HG02870 (cell line): ENCODE results near the gene WFIKKN2.
"Not testable (repeated sequence)": the region's sequence is repeated elsewhere in the genome, so short reads cannot be mapped to it uniquely, and the experiment has no call there.

Source experiments
- ATAC-seq: cut with Tn5 transposase; IDR thresholded peaks from one replicate; pipeline ENCODE4 v1.9.1; 2021; ENCODE audit warnings: mild to moderate bottlenecking, moderate library complexity; ENCODE audit not compliant: unreplicated experiment

The WFIKKN2 gene

DNA sequence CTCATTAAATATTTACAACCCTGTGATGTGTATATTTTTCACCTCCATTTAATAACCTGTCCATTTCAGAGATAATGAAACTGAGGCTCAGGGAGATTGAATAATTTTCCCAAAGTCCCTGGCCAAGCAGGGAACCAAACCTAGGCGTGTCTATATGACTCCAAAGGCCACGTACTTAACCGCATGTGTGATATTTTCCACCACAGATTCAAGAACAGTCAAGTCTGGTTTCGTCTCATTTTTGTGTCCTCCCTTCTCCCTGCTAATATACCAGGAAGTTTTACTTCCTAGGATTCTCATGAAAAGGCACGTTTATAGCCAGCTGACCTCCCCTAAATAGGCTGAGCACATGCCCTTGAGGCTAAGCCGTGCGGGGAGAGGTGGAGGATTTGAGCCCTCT lies 15.3 kb downstream of the WFIKKN2 start:
- no peak for ATAC-seq

DNA sequence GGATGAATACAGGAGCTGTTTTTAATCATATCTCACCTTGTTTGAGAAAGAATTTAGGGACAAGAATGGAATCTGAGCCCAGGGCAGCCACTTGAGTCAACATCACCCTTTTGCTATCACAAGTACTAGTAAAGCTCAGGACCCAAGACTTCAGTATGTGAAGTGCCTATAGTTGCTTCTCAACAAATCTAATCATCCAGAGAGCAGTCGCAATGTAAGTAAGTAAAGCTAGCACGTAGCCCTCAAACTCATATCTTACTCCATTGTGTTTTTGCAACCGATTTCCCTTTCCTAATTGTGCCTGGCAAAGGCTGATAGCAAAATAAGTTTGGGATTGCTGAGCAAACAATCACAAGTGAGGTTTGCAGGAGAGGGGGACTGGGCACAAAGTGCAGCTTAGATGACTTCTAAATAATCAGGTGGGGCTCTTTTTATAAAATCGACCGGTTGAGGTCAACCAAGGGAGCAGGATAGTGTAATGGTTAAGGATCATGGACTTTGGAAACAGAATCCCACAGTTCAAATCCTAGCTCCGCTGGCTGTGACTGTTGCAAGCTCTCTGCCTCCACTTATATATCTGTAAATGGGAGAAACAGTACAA lies 17.7 kb downstream of the WFIKKN2 start:
- ATAC-seq: no peak

DNA sequence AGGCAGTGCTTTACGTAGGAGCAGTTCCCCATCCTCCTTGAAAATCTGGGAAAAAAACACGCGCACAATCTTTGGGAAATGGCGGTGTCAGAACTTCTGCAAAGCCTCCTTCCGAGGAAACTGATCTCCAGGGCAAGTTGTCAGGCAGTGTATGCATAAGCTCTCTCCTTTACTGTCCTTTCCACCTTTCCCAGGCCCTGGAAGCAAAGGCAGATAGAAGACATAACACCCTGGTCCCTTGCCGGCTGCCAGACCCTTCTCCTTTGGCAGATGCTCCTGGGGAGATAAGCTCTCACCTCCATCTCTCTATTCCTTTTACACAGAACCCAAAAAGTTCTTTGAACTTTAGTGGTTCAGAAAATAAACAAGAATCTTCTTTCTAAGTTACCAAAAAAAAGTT lies 18.4 kb downstream of the WFIKKN2 start:
- ATAC-seq: no peak

DNA sequence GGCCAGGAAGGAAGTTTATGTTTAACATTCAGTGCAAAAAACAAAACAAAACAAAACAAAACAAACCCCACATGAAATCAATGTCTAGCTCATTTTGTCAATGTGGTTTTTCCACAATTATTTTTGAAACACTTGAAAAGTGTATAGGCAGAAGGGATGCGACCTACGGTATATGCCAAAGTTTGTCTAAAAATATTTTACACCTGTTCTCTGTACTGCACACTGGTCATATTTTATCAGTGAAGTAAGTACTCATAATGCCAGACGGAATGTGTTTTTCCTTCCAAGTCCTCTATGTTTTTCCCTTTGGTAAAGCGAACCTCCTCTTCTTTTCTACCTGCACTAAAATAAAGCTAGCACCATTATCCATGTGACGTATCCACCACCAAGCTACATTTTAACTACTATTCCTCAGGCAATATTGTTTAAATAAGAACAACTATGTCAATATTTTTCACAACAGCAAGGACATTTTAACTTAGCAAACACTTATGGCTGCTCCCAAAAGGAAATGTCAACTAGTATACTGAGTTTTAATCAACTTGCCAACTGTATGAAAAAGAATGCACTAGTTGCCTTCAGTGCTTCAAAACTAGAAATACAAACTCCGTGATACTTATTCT lies 20.4 kb downstream of the WFIKKN2 start:
- no peak for ATAC-seq

DNA sequence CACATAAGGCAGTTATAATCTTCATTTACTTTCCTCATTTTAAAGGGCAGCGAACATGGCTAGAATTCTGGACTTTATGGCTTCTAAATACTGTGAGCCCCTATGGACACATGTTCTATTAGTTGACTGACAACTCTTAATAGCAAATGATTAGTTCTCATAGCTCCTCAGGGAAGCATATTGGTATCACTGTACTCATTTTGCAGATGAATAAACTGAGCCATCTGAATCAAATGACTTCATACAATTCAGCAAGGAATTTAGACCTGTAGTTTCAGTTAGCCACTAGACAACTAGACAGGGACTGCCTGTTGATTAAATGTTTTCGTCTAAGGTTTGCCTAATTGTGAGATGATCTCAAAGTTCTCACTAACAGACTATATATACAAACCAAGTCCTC lies 21.0 kb downstream of the WFIKKN2 start:
- ATAC-seq: no peak

DNA sequence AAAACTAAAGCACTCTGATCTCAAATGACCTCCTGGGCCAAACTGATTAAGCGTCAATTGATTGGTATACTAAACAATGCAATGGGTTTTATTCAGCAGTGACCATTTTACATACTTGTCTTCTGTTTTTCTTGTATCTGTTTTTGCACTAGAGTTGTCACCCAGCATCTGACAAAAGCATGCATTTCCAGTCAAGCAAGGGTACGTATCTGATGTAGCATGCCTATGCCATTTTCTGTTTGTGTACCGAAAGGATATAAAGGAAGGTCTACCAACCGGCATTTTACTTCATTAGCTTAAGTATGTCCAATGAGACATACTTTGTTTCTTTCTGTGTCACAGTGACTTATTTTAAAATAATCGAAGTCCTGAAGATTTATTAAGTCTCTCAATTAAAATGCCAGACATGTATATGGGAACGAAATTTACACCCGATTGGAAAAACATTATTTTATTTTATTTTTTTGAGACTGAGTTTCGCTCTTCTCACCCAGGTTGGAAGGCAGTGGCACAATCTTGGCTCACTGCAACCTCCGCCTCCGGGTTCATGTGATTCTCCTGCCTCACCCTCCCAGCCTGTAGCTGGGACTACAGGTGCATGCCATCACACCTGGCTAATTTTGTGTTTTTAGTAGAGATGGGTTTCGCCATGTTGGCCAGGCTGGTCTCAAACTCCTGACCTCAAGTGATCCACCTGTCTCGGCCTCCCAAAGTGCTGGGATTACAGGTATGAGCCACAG lies 23.3 kb downstream of the WFIKKN2 start:
- no peak for ATAC-seq

DNA sequence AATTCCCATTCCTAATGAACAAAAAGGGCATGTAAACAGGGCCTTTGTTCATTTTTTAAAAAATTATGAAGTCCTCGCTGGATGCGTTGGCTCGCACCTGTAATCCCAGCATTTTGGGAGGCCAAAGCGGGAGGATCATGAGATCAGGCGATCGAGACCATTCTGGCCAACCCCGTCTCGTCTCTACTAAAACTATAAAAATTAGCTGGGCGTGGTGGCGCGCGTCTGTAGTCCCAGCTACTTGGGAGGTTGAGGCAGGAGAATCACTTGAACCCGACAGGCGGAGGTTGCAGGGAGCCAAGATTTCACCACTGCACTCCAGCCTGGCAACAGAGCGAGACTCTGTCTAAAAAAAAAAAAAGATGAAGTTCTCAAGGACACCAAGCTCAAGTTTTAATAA lies 24.3 kb downstream of the WFIKKN2 start:
- not testable (repeated sequence) for ATAC-seq

DNA sequence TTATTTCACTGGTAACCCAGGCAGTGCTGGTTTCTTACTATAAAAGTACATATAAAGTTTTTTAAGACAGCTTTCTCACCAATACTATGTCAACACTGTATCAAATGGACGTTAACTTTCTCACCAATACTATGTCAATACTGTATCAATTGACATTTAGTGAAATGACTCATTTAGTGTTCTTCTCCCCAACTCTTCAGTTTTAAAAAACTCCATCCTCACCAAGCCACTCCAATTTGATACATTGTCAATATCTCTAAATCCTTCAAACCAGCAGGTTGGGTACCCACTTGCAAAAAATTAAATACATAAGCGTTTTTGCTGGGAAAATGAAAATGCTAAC lies 25.9 kb downstream of the WFIKKN2 start:
- no peak for ATAC-seq

DNA sequence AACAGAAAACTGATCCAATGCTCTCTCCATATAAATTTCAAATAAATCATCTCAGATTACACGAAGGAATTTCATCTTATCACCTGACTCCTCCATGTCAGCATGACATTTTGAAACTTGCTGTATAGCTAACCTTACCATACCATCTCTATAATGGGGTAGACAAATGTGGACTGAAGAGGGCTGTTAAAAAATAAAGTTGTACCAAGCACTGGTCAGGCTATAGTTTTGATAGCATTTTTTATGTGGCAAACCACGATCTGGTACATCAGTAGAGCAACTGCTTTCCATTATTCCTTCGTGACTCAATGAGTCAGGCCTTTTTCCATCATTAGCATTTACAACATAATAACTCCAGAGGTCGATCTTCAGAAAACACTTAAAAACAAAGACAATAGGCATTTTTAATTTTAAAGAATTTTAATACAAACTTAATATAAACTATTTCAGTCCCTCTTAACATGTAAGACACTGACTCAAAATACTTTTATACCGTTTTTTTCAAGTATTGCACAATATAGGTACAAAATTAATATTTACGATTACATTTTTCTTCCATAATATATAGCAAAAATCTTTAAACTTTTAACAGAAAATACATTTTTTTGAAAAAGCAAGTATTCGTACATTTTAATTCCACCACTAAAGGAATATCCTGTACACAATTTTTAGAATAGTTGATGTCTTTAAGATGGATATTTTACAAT lies 26.6 kb downstream of the WFIKKN2 start:
- no peak for ATAC-seq

DNA sequence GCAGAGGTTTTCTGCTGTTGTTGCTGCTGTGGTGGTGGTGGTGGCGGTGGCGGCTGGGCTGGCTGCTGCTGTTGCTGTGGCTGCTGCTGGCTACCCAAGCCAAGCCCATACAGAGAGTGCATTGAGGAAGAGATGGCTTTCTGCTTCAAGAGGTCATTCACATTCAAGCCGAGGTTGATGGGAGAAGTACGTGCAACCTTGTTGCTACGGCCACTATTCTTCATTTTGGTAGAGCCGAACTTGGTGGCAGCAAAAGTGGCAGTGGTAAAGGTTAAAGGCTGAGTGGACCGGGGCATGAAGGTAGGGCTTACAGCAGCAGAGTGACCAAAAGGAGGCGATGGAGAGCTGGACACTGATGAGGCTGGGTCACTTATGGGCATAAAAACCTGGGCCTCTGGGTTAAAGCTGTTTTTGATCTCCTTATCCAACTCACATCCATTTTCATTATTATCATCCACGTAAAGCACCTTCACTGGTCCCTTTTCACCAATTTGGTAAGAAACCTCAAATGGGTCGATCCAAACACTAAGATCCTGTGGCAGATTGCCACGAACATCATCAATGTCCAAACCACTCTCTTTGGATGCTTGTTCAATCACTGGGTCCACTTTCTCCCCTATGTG lies 27.9 kb downstream of the WFIKKN2 start:
- ATAC-seq: no peak

DNA sequence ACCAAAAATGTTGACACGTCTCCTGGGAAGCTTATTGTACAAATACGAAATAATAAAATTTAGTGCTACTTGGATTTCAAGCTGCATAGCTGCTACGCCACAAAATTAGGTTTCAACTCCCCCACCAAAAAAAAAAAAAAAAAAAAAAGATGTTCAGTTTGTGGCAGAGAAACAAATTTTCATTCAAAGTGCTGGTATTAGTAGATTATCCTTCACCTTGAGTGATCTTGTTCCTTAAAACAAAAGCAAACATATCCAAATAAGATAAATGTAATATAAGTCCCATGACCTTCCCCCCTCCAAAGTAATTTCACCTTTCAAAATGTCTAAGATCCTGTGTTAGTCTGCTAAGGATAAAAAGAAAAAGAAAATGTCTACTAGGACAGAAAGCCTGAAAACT lies 28.5 kb downstream of the WFIKKN2 start:
- no peak for ATAC-seq

DNA sequence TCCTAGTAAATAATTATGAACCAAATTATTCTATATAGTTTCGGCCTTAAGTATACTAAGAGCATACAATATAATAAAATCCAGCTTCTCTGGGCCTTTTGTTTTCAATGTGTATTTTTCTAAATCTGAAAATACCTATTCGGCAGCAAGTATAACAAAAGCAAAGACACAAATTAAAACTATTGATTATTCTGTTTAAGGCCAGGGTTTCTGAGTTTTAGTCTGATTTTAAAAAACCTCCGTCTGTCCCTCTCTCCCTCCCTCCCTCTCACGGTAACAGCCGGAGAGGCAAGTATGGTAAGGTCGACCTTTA lies 29.3 kb downstream of the WFIKKN2 start:
- ATAC-seq: no peak

DNA sequence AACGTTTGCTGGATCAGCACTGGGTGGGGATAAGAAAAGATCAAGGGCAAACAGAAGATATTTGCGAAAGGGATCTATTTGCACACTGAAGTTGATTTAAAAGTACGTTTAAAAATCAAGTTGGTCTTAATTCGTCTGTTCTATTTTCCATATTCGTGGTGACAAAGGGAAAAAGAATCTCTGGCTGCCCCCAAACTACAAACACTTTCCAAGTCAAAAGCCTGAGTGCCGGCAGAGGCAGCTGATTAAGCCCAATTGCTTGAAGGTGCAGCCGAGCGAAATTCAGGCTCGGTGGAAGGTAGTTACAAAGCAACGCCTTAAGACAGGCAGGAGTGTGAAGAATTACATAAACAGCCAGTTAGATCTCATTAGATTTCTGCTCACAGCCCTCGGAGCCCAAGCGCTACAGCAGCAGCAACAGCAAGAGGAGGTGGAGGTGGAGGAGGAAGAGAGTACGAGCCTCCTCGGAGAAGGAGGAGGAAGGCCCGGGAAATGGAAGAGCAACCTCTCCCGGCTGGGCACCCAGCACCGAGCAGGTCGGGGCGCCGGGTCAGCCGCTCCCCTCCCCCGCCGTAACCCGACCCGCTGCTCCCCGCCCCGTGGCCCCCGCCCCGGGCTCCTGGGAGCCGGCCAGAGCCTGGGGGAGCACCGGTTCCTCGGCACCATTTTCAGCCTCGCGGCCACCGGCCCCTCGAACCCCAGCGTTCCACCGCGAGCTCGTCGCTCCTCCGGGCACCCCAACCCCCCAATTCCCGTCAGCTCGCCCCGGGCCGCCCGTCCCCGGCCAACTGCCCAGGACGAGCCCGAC lies 29.9 kb downstream of the WFIKKN2 start:
- peak; percentile 5 for ATAC-seq

DNA sequence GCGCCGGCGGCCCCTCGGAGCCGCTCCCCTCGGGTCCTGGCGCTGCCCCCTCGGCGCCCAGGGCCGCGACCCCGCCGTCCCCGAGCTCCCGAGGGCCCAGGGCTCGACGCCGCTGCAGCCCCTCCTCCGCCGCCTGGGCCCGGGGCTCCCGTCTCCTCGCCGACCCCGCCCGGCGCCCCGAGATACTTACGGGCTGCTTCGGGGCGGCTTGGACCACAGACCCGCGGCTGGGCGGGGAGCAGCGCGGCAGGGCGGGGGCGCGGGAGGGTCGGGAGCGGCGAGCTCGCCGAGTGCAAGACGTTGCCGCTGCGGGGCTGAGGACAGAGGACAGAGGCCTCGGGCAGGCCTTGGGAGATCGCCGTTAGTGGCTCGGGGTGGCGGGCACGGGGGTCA lies 30.5 kb downstream of the WFIKKN2 start:
- ATAC-seq: peak; percentile 9

DNA sequence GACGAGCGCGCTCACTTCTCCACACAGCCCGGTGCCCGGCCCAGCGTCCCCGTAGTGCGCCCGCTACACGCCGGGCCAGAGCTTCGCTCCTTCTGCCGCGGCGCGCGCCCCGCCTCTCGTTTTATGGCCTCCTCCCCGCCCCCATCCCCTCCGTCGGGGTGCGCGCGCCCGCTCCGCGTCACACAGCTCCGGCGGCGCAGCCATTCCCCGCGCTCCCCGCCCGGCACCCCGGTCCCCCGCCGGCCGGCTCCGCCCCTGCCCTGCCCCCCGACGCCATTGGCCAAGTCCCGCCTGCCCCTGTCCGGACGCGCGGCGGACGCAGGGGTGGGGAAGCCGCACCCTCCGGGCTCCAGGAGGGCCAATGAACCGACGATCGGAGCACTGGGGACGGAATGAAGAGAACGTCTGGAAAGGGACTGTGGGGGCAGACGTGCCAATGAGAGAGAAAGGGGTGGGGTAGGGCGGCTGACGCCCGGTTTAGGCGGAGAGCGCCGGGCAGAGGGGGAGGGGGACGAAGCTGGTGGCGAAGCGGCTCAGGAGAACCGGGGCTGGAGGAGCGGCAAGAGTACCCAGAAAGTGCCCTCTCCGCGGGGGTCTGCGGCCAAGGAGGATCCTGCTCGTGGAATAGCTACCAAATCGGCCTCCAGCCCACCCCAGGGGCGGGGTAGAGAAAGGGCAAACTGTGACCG lies 31.0 kb downstream of the WFIKKN2 start, which contains the start of gene TOB1:
Gene TOB1, minus strand, starts transcription at position 94 of the 689 bp plus-strand sequence. CDS start 2,337 bp downstream, outside the sequence.
- peak; percentile 56 for ATAC-seq

DNA sequence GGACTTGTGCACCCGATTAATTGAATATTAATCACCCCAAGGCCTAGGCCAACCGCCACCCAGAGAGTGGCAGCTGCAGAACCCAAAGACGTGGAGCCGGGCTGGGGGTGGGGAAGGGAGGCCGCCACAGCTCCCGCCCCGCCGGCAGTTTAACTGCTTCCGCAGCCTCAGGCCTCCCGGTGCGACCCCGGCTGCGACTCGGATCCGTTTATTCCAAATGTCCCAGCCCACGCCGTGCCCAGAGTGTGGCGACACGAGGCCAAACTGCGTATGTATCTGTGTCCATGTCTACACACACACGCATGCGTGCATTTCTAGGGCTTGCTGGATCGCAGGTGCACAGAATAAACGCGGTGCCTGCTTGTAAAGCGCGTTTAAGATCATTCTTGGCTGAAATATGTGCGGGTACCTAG lies 31.6 kb downstream of the WFIKKN2 start:
- ATAC-seq: peak; percentile 5

DNA sequence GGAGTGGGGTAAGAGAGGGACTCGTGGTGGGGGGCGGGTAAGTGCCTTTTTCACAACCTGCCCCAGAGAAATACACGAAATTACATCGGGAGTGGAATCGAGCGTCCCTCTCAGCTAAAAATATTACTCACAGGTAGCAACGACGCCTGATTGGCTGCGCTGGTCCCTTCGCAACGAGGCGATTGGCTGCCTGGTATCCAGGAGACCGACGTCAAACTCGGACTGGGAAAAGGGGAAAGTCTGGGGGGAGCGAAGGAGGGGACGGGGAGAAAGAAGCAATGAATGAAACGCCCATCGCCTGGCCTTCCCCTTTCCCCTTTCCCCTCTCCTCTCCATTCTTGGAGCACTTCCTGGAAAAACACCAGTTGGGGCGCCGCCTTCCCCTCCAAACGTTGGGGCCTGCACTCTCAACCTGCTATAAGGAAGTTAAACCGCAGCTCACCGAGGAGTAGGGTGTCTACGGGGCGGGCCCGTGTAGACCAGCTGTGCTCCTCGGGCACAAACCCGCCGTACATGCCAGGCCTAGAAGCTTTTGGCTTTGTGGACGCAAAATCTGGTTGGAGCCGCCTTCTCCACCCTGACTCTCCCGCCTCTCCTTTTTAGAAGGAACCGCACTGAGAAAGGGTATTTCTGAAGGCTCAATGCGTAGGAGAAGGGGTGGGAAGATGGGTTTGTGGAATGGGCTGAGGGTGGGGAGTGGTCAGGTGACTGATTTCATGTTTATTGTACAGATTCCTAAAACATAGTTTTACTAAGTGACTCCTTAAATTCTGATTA lies 32.2 kb downstream of the WFIKKN2 start:
- ATAC-seq: peak; percentile 36

DNA sequence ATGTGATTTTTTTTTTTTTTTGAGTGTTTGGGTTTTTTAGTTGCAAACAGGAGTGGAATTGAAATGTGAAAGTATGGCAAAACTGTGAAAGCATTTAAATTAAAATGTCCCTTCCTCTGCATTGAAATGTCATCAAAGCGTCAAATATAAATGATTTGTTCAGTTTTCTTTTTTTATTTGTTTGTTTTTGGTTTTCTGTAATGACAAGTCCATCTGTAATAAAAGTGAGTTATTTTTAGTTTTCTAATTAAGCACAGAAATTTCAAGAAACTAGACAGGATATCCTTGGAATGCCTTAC lies 32.7 kb downstream of the WFIKKN2 start:
- ATAC-seq: no peak

DNA sequence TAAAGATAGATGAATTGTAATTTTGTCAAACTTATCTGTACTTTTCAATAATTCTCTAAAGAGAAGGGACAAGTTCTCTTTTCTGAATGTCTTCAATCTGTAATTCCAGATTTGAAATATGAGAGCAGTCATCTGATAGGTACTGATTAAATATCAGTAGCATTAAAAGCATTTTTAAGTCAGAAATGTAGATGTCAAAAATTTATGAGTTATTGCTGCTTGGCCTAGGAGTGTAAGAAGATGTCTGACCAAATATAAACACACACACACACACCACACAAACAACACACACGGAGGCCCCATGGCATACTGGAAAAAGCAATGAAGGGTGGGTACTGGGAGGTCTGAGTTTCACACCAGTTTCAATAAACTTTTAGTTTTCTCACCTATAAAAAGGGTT lies 33.2 kb downstream of the WFIKKN2 start:
- ATAC-seq: no peak
